Measurements from ENCODE around the gene CIDEB.

CIDEB gene

GRCh38 chr14:24349742-24350141 is 42.0 kb upstream of the CIDEB start:
- Histone ChIP-seq H3K27me3 (peaks cover 39% of the 10 kb centered on the region), H3K36me3 (no peaks in the 10 kb centered on the region), H3K9me3 (no peaks in the 10 kb centered on the region), H3K27ac (no peak overlapping the region), H3K4me1 (ENCODE audit: control insufficient read depth in 1 of 2, insufficient read depth in 1 of 2, low read depth in 1 of 2, low read length in 1 of 2) (no peaks in the 10 kb centered on the region), H3K4me3 (ENCODE audit: low read depth in 1 of 2, low read length in 1 of 2) (no peak overlapping the region)
- no peak for TF ChIP-seq CTCF (IDR thresholded peaks at IDR 0.05)

GRCh38 chr14:24348186-24348585 is 40.4 kb upstream of the CIDEB start:
- peaks cover 39% of the 10 kb centered on the region for H3K27me3 ChIP-seq
- no peak overlapping the region for H3K4me3 ChIP-seq (ENCODE audit: low read depth in 1 of 2, low read length in 1 of 2)
- H3K9me3 ChIP-seq = no peaks in the 10 kb centered on the region
- H3K4me1 ChIP-seq (ENCODE audit: control insufficient read depth in 1 of 2, insufficient read depth in 1 of 2, low read depth in 1 of 2, low read length in 1 of 2) = no peaks in the 10 kb centered on the region
- no peak overlapping the region for H3K27ac ChIP-seq
- H3K36me3 ChIP-seq = no peaks in the 10 kb centered on the region
- TF ChIP-seq CTCF (IDR thresholded peaks at IDR 0.05) = no peak

GRCh38 chr14:24347134-24347533 is 39.4 kb upstream of the CIDEB start:
- Histone ChIP-seq H3K27me3 (peaks cover 29% of the 10 kb centered on the region), H3K4me1 (ENCODE audit: control insufficient read depth in 1 of 2, insufficient read depth in 1 of 2, low read depth in 1 of 2, low read length in 1 of 2) (no peaks in the 10 kb centered on the region), H3K9me3 (no peaks in the 10 kb centered on the region), H3K27ac (no peak overlapping the region), H3K4me3 (ENCODE audit: low read depth in 1 of 2, low read length in 1 of 2) (no peak overlapping the region), H3K36me3 (no peaks in the 10 kb centered on the region)
- TF ChIP-seq CTCF (IDR thresholded peaks at IDR 0.05) = no peak

- Histone ChIP-seq H3K4me3 (ENCODE audit: low read depth in 1 of 2, low read length in 1 of 2) (no peak overlapping the region), H3K27me3 (peaks cover 8% of the 10 kb centered on the region), H3K4me1 (ENCODE audit: control insufficient read depth in 1 of 2, insufficient read depth in 1 of 2, low read depth in 1 of 2, low read length in 1 of 2) (peaks cover 9 to 12% of the 10 kb centered on the region in 2 experiments), H3K9me3 (no peaks in the 10 kb centered on the region), H3K27ac (no peak overlapping the region), H3K36me3 (no peaks in the 10 kb centered on the region)
- no peak for TF ChIP-seq CTCF (IDR thresholded peaks at IDR 0.05)
Measured at GRCh38 chr14:24343795-24344660, 36.3 kb upstream of the CIDEB start.

- peaks cover 10% of the 10 kb centered on the region for H3K36me3 ChIP-seq
- TF ChIP-seq CTCF (IDR thresholded peaks at IDR 0.05) = no peak
- H3K9me3 ChIP-seq = no peaks in the 10 kb centered on the region
- H3K27me3 ChIP-seq = peaks cover 6% of the 10 kb centered on the region
- no peak overlapping the region for H3K4me3 ChIP-seq (ENCODE audit: low read depth in 1 of 2, low read length in 1 of 2)
- H3K4me1 ChIP-seq (ENCODE audit: control insufficient read depth in 1 of 2, insufficient read depth in 1 of 2, low read depth in 1 of 2, low read length in 1 of 2) = peaks cover 20 to 23% of the 10 kb centered on the region in 2 experiments
- no peak overlapping the region for H3K27ac ChIP-seq
Measured at GRCh38 chr14:24342889-24343288, 35.1 kb upstream of the CIDEB start.

Data from neutrophil (primary cell).